Suprapubic skin (tissue), 4 donors: ENCODE results near the gene NEK8. TPM values are rescaled to one million over a fixed set of nuclear protein-coding genes. Genes with fewer than 3 reads are reported as not detected.

ENCODE experiments used
- DNase-seq, 2 donors: peaks; one replicate each; pipeline ENCODE4 v3.0.0-alpha.2; 2019; ENCODE audit warnings: low spot score in 2 of 2
- H3K27ac ChIP-seq: fragments of 200-600 bp; sonication (generic); one replicate; pipeline ENCODE4 v1.5.1; 2019
- H3K27me3 ChIP-seq: fragments of 200-600 bp; sonication (generic); one replicate; pipeline ENCODE4 v1.5.1; 2019
- H3K36me3 ChIP-seq: fragments of 200-600 bp; sonication (generic); one replicate; pipeline ENCODE4 v1.5.1; 2019
- H3K4me1 ChIP-seq: fragments of 200-600 bp; sonication (generic); one replicate; pipeline ENCODE4 v1.5.1; 2019
- H3K4me3 ChIP-seq: fragments of 200-600 bp; sonication (generic); one replicate; pipeline ENCODE4 v1.5.1; 2019; ENCODE audit warnings: mild to moderate bottlenecking
- H3K9me3 ChIP-seq: fragments of 200-600 bp; sonication (generic); one replicate; pipeline ENCODE4 v1.5.1; 2019
- EP300 ChIP-seq: sonication (generic); formaldehyde crosslinking; IDR thresholded peaks from one replicate; pipeline ENCODE4 v1.6.1; 2017; ENCODE audit warnings: antibody characterized with exemption
- POLR2A ChIP-seq, 2 donors: fragments of 450-650 bp; IDR thresholded peaks; one replicate each; pipeline ENCODE4 v1.6.1; 2017; ENCODE audit warnings: antibody characterized with exemption in 2 of 2, mild to moderate bottlenecking in 2 of 2, moderate library complexity in 2 of 2
- POLR2AphosphoS5 ChIP-seq, 3 donors: sonication (generic); formaldehyde crosslinking; IDR thresholded peaks; one replicate each; pipeline ENCODE4 v1.6.1; 2017; ENCODE audit warnings: antibody characterized with exemption in 3 of 3
- WGBS: methylation state at CpG from one replicate; pipeline ENCODE4 v1.1.5; 2018; 5-methylcytosine and 5-hydroxymethylcytosine counted together
- total RNA-seq, 4 donors: library from RNA; depleted of rRNA; stranded (reverse); fragments of >200 nt; gene quantifications; one replicate each; pipeline ENCODE4 v1.1.0, GENCODE V29; 2016
- TF ChIP-seq, protein P1 (sequence below), 2 donors: fragments of 200-600 bp in 1 of 2; fragments of 450-650 bp in 1 of 2; sonication (generic) in 1 of 2; IDR thresholded peaks; one replicate each; pipeline ENCODE4 v1.5.1; 2016 to 2019; ENCODE audit warnings: antibody characterized with exemption in 2 of 2, mild to moderate bottlenecking in 1 of 2, moderate library complexity in 1 of 2

Gene NEK8
- total RNA-seq, 4 donors from 2014 or later, result 1.9 to 8.1 (median 6.0) TPM

GRCh38 chr17:28716740-28717577 is 11.6 kb upstream of the NEK8 start:
- 26% methylated on average over 6 of the region's 63 CpGs for WGBS
- Histone ChIP-seq H3K27ac (peak overlapping the region; percentile 94), H3K4me3 (peak overlapping the region; percentile 92), H3K27me3 (no peaks in the 10 kb centered on the region), H3K9me3 (no peaks in the 10 kb centered on the region), H3K36me3 (peaks cover 29% of the 10 kb centered on the region), H3K4me1 (peaks cover 60% of the 10 kb centered on the region)
- DNase-seq, result peak in 1 of 2 donors; percentile 82
- TF ChIP-seq POLR2A (IDR thresholded peaks at IDR 0.05) (no peak), EP300 (no peak), POLR2AphosphoS5 (IDR thresholded peaks at IDR 0.05) (no peak)
- TF ChIP-seq, protein P1, sequence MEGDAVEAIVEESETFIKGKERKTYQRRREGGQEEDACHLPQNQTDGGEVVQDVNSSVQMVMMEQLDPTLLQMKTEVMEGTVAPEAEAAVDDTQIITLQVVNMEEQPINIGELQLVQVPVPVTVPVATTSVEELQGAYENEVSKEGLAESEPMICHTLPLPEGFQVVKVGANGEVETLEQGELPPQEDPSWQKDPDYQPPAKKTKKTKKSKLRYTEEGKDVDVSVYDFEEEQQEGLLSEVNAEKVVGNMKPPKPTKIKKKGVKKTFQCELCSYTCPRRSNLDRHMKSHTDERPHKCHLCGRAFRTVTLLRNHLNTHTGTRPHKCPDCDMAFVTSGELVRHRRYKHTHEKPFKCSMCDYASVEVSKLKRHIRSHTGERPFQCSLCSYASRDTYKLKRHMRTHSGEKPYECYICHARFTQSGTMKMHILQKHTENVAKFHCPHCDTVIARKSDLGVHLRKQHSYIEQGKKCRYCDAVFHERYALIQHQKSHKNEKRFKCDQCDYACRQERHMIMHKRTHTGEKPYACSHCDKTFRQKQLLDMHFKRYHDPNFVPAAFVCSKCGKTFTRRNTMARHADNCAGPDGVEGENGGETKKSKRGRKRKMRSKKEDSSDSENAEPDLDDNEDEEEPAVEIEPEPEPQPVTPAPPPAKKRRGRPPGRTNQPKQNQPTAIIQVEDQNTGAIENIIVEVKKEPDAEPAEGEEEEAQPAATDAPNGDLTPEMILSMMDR (IDR thresholded peaks at IDR 0.05), result no peak

DNA sequence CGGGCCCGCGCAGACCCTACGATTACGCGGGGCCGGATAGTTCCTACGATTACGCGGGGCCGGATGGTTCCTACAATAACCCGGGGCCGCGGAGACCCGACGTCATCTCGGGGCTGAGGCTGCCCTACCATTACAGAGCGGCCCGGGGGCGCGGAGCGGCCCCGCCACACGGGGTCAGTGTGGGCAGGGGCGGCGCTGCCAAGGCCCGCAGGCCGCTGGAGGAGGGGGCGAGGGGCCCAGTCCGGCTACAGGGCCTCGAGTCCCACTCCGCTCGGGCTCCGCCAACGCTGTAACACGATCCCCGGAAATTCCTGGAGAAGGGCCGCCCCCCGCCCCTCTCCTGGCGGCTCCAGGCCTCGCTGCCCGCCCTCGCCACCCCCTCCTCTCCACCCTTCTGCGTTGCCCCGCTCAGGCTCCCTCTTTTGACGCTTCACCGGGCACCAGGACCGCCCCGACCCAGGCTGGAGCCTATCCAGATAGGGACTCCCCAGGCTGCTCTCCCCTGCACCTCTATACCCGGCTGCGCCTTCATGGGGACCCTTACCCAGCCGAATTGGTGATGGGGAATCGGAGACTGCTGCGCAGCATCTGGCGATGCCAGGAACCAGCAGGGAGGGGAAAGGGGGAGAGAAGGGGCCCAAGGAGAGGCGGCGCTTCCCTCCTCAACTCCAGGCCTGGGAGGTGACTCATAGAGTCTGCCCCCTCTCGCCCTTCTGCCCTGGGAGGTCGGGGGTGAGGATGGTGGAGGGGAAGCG is 10.8 kb upstream of the NEK8 start, which contains the start of gene RAB34:
Gene RAB34, minus strand, starts transcription at position 291 of the 755 bp plus-strand sequence. CDS start 602 bp downstream, outside the sequence.
- DNase-seq, result peak; percentile 85 to 87
- Histone ChIP-seq H3K9me3 (no peaks in the 10 kb centered on the region), H3K4me1 (peaks cover 63% of the 10 kb centered on the region), H3K36me3 (peaks cover 36% of the 10 kb centered on the region), H3K27ac (peak within 1 kb of the TSS; percentile 94), H3K27me3 (no peaks in the 10 kb centered on the region), H3K4me3 (peak within 1 kb of the TSS; percentile 92)
- TF ChIP-seq EP300, result no peak
- TF ChIP-seq POLR2A (IDR thresholded peaks at IDR 0.05), result peak in 1 of 2 donors; percentile 17
- TF ChIP-seq POLR2AphosphoS5 (IDR thresholded peaks at IDR 0.05), result no peak
- TF ChIP-seq, protein P1 (IDR thresholded peaks at IDR 0.05), result peak in 1 of 2 donors; percentile 21
- WGBS, result 3% methylated on average over 24 of the region's 60 CpGs

DNA sequence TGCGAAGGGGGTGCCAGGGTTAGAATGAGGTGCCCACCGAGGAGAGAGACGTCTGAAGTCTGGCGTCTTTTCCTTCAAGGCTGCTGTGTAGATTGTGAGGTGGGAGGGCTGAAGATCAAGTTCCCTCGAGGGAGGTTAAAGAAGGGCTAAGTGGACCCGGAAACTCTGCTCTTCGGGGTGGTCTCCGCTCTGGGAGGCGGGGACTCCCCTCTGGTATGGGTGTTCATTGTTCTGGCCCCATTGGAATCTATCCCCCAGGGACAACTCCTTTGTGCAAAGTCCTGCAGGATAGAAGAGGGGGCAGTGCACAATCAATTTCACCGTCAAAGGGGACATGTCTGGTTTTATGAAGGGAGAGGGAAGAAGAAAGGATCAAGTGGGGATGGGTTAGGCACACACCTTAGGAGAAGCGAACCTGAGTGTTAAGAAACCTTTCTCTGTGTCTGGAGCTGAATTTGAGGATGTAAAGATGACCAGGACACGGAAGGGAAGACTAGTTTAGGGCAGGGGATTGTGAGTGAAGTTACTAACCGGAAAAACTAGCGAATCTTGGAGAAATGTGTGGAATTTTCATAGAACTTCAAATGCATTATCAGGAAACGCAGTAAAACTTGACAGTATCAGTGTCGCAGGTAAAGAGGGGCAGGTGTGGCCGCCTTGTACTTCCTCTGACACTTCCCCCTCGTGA is 10.1 kb upstream of the NEK8 start:
- peak overlapping the region; percentile 92 for H3K4me3 ChIP-seq
- peaks cover 71% of the 10 kb centered on the region for H3K4me1 ChIP-seq
- H3K27me3 ChIP-seq, result no peaks in the 10 kb centered on the region
- H3K27ac ChIP-seq, result peak overlapping the region; percentile 94
- H3K9me3 ChIP-seq, result no peaks in the 10 kb centered on the region
- TF ChIP-seq POLR2AphosphoS5 (IDR thresholded peaks at IDR 0.05) (no peak), EP300 (no peak), POLR2A (IDR thresholded peaks at IDR 0.05) (no peak)
- TF ChIP-seq, protein P1 (IDR thresholded peaks at IDR 0.05), result no peak
- H3K36me3 ChIP-seq, result peaks cover 43% of the 10 kb centered on the region
- no peak for DNase-seq
- 37% methylated on average over 18 of the region's 18 CpGs for WGBS

DNA sequence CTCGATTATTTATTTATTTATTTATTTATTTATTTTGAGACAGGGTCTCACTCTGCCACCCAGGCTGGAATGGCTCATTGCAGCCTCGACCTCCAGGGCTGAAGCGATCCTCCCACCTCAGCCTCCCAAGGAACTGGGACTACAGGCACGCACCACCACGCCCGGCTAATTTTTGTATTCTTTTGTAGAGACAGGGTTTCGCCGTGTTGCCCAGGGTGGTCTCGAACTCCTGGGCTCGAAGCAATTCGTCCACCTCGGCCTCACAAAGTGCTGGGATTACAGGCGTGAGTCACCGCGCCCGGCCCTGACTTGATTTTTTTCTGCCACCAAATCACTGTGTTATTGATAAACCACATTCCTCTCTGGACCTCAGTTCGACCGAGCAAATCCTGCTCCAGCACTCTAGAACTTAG is 9.6 kb upstream of the NEK8 start:
- Histone ChIP-seq H3K4me3 (peak overlapping the region; percentile 92), H3K27me3 (no peaks in the 10 kb centered on the region), H3K4me1 (peaks cover 76% of the 10 kb centered on the region), H3K9me3 (no peaks in the 10 kb centered on the region), H3K36me3 (peaks cover 45% of the 10 kb centered on the region), H3K27ac (peak overlapping the region; percentile 94)
- DNase-seq, result no peak
- no peak for TF ChIP-seq POLR2A (IDR thresholded peaks at IDR 0.05)
- TF ChIP-seq EP300, result no peak
- TF ChIP-seq, protein P1 (IDR thresholded peaks at IDR 0.05), result no peak
- TF ChIP-seq POLR2AphosphoS5 (IDR thresholded peaks at IDR 0.05), result no peak
- WGBS, result 35% methylated on average over 18 of the region's 18 CpGs
